HEK293 (cell line): Measurements from ENCODE around the gene KMT2A.

Experiments used
- CTCF ChIA-PET: fragments of 350-600 bp; formaldehyde crosslinking; extraction: SDS; loops from one replicate; lab custom pipeline; 2021; ENCODE audit warnings: antibody characterized with exemption; lab: Yijun Ruan, JAX
- POLR2A ChIA-PET: fragments of 300-600 bp; formaldehyde crosslinking; extraction: SDS; loops from one replicate; lab custom pipeline; 2020; ENCODE audit warnings: antibody characterized with exemption, inconsistent platforms; lab: Yijun Ruan, JAX
- H3K27ac ChIP-seq: fragments of 200-500 bp; sonication (Bioruptor generic); 2 replicates; pipeline ENCODE4 v1.5.1; 2014; ENCODE audit warnings: low read depth, low read length, control low read depth, inconsistent platforms; ENCODE audit errors: extremely low read depth
- H3K36me3 ChIP-seq, 2 experiments: fragments of 200-500 bp in 1 of 2; sonication (Bioruptor generic) in 1 of 2; 1 replicate in 1 of 2; 2 replicates in 1 of 2; pipeline ENCODE4 v1.5.1; 2014 to 2017; ENCODE audit warnings: inconsistent platforms in 2 of 2, low read length in 2 of 2; ENCODE audit not compliant: control insufficient read depth in 2 of 2, insufficient read depth in 1 of 2
- H3K4me1 ChIP-seq: fragments of 200-500 bp; sonication (Bioruptor generic); 2 replicates; pipeline ENCODE4 v1.5.1; 2014; ENCODE audit warnings: mild to moderate bottlenecking, low read length, inconsistent platforms; ENCODE audit not compliant: control insufficient read depth, insufficient read depth
- H3K4me3 ChIP-seq: 2 replicates; pipeline ENCODE4 v1.5.1; 2011; ENCODE audit warnings: low read depth, mild to moderate bottlenecking, control low read depth, low read length, moderate library complexity
- H3K9me3 ChIP-seq: fragments of 200-500 bp; sonication (Bioruptor generic); 2 replicates; pipeline ENCODE4 v1.5.1; 2014; ENCODE audit warnings: low read depth, low read length, inconsistent platforms; ENCODE audit not compliant: control insufficient read depth, insufficient read depth
- AEBP2 ChIP-seq: fragments of 450-650 bp; formaldehyde crosslinking; IDR thresholded peaks from 2 replicates; pipeline ENCODE4 v1.5.1; 2016; ENCODE audit warnings: missing biosample characterization, missing genetic modification characterization, borderline replicate concordance
- CTCF ChIP-seq: fragments of 450-650 bp; formaldehyde crosslinking; IDR thresholded peaks from 2 replicates; pipeline ENCODE4 v1.5.1; 2016; ENCODE audit warnings: missing biosample characterization, missing genetic modification characterization
- EGR2 ChIP-seq: fragments of 450-650 bp; formaldehyde crosslinking; IDR thresholded peaks from 2 replicates; pipeline ENCODE4 v1.5.1; 2016; ENCODE audit warnings: low read depth, missing biosample characterization, missing genetic modification characterization
- HOXC10 ChIP-seq: sonication (generic); formaldehyde crosslinking; IDR thresholded peaks from 2 replicates; pipeline ENCODE4 v1.8.1; 2023; ENCODE audit warnings: mild to moderate bottlenecking, missing genetic modification reagents
- YY1 ChIP-seq: fragments of 450-650 bp; formaldehyde crosslinking; IDR thresholded peaks from 2 replicates; pipeline ENCODE4 v1.5.1; 2018; ENCODE audit warnings: missing biosample characterization, missing genetic modification characterization
- ZBTB11 ChIP-seq: fragments of 450-650 bp; formaldehyde crosslinking; conservative IDR thresholded peaks from 2 replicates; pipeline ENCODE4 v1.5.1; 2016; ENCODE audit warnings: low read depth, missing biosample characterization, missing genetic modification characterization
- ZBTB49 ChIP-seq: fragments of 450-650 bp; formaldehyde crosslinking; IDR thresholded peaks from 2 replicates; pipeline ENCODE4 v1.5.1; 2016; ENCODE audit warnings: missing biosample characterization, missing genetic modification characterization, low read depth
- ZFP41 ChIP-seq: fragments of 450-650 bp; formaldehyde crosslinking; IDR thresholded peaks from 2 replicates; pipeline ENCODE4 v1.5.1; 2016; ENCODE audit warnings: missing biosample characterization, missing genetic modification characterization, borderline replicate concordance
- ZNF112 ChIP-seq: fragments of 450-650 bp; formaldehyde crosslinking; IDR thresholded peaks from 2 replicates; pipeline ENCODE4 v1.5.0; 2017; ENCODE audit warnings: missing biosample characterization, missing genetic modification characterization
- ZNF155 ChIP-seq: fragments of 450-650 bp; formaldehyde crosslinking; IDR thresholded peaks from 2 replicates; pipeline ENCODE4 v1.5.1; 2016; ENCODE audit warnings: missing biosample characterization, missing genetic modification characterization
- ZNF169 ChIP-seq: fragments of 450-650 bp; formaldehyde crosslinking; IDR thresholded peaks from 2 replicates; pipeline ENCODE4 v1.5.1; 2016; ENCODE audit warnings: missing biosample characterization, missing genetic modification characterization
- ZNF221 ChIP-seq: fragments of 450-650 bp; formaldehyde crosslinking; IDR thresholded peaks from 2 replicates; pipeline ENCODE4 v1.5.1; 2017; ENCODE audit warnings: missing biosample characterization, missing genetic modification characterization, borderline replicate concordance
- ZNF266 ChIP-seq: fragments of 450-650 bp; formaldehyde crosslinking; IDR thresholded peaks from 2 replicates; pipeline ENCODE4 v1.5.1; 2016; ENCODE audit warnings: missing biosample characterization, missing genetic modification characterization, low read depth
- ZNF274 ChIP-seq, 2 experiments: fragments of 200-500 bp in 1 of 2; fragments of 450-650 bp in 1 of 2; sonication (Bioruptor generic) in 1 of 2; formaldehyde crosslinking in 1 of 2; IDR thresholded peaks; 2 replicates each; pipeline versions ENCODE4 v1.5.1 to v1.6.1; 2014 to 2016; ENCODE audit warnings: borderline replicate concordance in 1 of 2, inconsistent platforms in 1 of 2, low read length in 1 of 2, missing biosample characterization in 1 of 2, missing genetic modification characterization in 1 of 2
- ZNF341 ChIP-seq: fragments of 450-650 bp; formaldehyde crosslinking; IDR thresholded peaks from 2 replicates; pipeline ENCODE4; 2016; ENCODE audit warnings: low read depth, missing biosample characterization, missing genetic modification characterization
- ZNF404 ChIP-seq: fragments of 450-650 bp; formaldehyde crosslinking; IDR thresholded peaks from 2 replicates; pipeline ENCODE4 v1.5.1; 2017; ENCODE audit warnings: missing biosample characterization, missing genetic modification characterization
- ZNF426 ChIP-seq: fragments of 450-650 bp; formaldehyde crosslinking; IDR thresholded peaks from 2 replicates; pipeline ENCODE4 v1.5.1; 2017; ENCODE audit warnings: missing biosample characterization, missing genetic modification characterization, mild to moderate bottlenecking, inconsistent platforms, moderate library complexity
- ZNF48 ChIP-seq: fragments of 450-650 bp; formaldehyde crosslinking; IDR thresholded peaks from 2 replicates; pipeline ENCODE4 v1.5.1; 2016; ENCODE audit warnings: missing biosample characterization, missing genetic modification characterization
- ZNF510 ChIP-seq: fragments of 450-650 bp; formaldehyde crosslinking; IDR thresholded peaks from 2 replicates; pipeline ENCODE4 v1.5.1; 2018; ENCODE audit warnings: mild to moderate bottlenecking, missing genetic modification characterization, missing biosample characterization; ENCODE audit not compliant: insufficient replicate concordance
- ZNF513 ChIP-seq: fragments of 450-650 bp; IDR thresholded peaks from 2 replicates; pipeline ENCODE4 v1.5.1; 2018; ENCODE audit warnings: missing biosample characterization, missing genetic modification characterization
- ZNF654 ChIP-seq: fragments of 450-650 bp; formaldehyde crosslinking; IDR thresholded peaks from 2 replicates; pipeline ENCODE4 v1.5.1; 2016; ENCODE audit warnings: low read depth, missing biosample characterization, missing genetic modification characterization
- ZNF701 ChIP-seq: fragments of 450-650 bp; formaldehyde crosslinking; IDR thresholded peaks from 2 replicates; pipeline ENCODE4 v1.5.1; 2016; ENCODE audit warnings: missing biosample characterization, missing genetic modification characterization
- ZNF843 ChIP-seq: fragments of 450-650 bp; formaldehyde crosslinking; IDR thresholded peaks from 2 replicates; pipeline ENCODE4 v1.5.1; 2016; ENCODE audit warnings: missing biosample characterization, missing genetic modification characterization

KMT2A gene

GRCh38 chr11:118519549-118519948, 83.3 kb downstream of the KMT2A start:
- Histone ChIP-seq H3K9me3 (no peaks in the 10 kb centered on the region), H3K4me3 (no peak overlapping the region), H3K27ac (no peak overlapping the region), H3K36me3 (peaks cover 15 to 91% of the 10 kb centered on the region in 2 experiments), H3K4me1 (no peaks in the 10 kb centered on the region)
- TF ChIP-seq ZNF48 (tag by site-specific recombination) (no peak), ZNF221 (tag by site-specific recombination) (no peak), ZNF155 (tag by site-specific recombination) (no peak), ZNF513 (tag by site-specific recombination) (no peak), ZNF843 (no peak), ZBTB49 (tag by site-specific recombination) (no peak), YY1 (tag by site-specific recombination) (no peak), ZNF169 (no peak), ZFP41 (no peak), ZNF404 (no peak), ZNF266 (no peak), HOXC10 (CRISPR knock-in tag) (no peak), CTCF (tag by site-specific recombination) (no peak), ZNF426 (tag by site-specific recombination) (no peak), ZNF510 (tag by site-specific recombination) (no peak)
- ChIA-PET POLR2A (no interaction called here), CTCF (interaction anchor here (0.7 to 0.8 kb wide), 2 partner anchors 42 to 142 kb away, joined by 3 to 4 read pairs; no protein-coding TSS in a partner anchor)

GRCh38 chr11:118521892-118522311, 85.6 kb downstream of the KMT2A start:
- peaks cover 5 to 75% of the 10 kb centered on the region in 2 experiments; a peak in 2 of 3 replicates for H3K36me3 ChIP-seq
- H3K4me1 ChIP-seq: no peaks in the 10 kb centered on the region
- no peak overlapping the region for H3K27ac ChIP-seq
- no peak overlapping the region for H3K4me3 ChIP-seq
- no peaks in the 10 kb centered on the region for H3K9me3 ChIP-seq
- POLR2A ChIA-PET: no interaction called here
- CTCF ChIA-PET: interaction anchor here (0.7 kb wide), 1 partner anchor 161 kb away, joined by 4 read pairs; no protein-coding TSS in a partner anchor
- TF ChIP-seq ZNF701 (tag by site-specific recombination): no peak
- TF ChIP-seq AEBP2: no peak
- TF ChIP-seq ZNF341 (tag by site-specific recombination): no peak
- TF ChIP-seq EGR2: no peak
- TF ChIP-seq ZBTB11 (tag by site-specific recombination): no peak
- TF ChIP-seq ZNF274 (IDR thresholded peaks at IDR 0.05; ENCODE audit: low read length): no peak
- TF ChIP-seq ZNF274 (tag by site-specific recombination; IDR thresholded peaks at IDR 0.05; ENCODE audit: borderline replicate concordance): no peak
- TF ChIP-seq ZNF654 (tag by site-specific recombination): no peak
- no peak for TF ChIP-seq ZNF112 (tag by site-specific recombination)
